ENCODE measurements around the gene VAX1.

- TF ChIP-seq POLR2A (IDR thresholded peaks at IDR 0.05; ENCODE audit: low read length) = no peak
- TF ChIP-seq GATA1 (IDR thresholded peaks at IDR 0.05; ENCODE audit: low read depth, low read length) = no peak
Observed at GRCh38 chr10:117134306-117135025, 3.6 kb downstream of the VAX1 start.
